OCI-LY1 (cell line): ENCODE data around the gene ZCCHC14.

Experiments
- EZH2 ChIP-seq: fragments of 200-600 bp; sonication (generic), shearing (Covaris generic); IDR thresholded peaks from 2 replicates; pipeline ENCODE4 v1.8.0; 2017; ENCODE audit warnings: borderline replicate concordance, mixed run types, mild to moderate bottlenecking, antibody characterized with exemption, low read length, moderate library complexity, mixed read lengths
- TF ChIP-seq, protein P1 (sequence below): fragments of 200-600 bp; sonication (generic), shearing (Covaris generic); IDR thresholded peaks from 2 replicates; pipeline ENCODE4 v1.5.1; 2017; ENCODE audit warnings: mild to moderate bottlenecking, antibody characterized with exemption, low read length, moderate library complexity, mixed read lengths

DNA sequence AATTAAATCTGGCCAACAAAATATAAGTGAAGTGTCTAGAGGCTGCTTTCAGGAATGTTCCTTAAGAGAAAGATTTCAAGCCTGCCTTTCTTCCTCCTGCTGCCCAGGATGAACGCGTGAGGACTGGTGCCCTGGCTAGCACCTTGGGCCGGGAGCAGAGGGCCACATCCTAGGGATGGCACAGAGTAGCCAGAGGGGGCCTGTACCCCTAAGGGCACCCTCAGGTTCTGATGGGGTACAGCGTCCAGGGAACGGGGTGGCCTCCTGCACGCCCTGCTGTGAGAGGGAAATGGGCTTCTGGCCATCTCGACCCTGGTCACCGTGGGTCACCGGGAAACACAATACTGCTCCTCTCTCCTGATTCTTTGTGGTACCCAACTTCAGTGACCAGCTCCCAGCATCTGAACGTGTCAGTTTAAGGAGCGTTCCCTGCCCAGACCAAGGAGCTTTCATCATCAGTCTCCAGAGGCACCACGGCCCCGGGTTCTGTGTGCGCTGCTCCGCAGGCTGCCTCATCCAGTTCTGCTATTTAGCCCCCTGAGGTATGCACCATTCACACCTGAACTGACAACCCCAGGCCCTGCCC lies 60.4 kb downstream of the ZCCHC14 start:
- TF ChIP-seq, protein P1, sequence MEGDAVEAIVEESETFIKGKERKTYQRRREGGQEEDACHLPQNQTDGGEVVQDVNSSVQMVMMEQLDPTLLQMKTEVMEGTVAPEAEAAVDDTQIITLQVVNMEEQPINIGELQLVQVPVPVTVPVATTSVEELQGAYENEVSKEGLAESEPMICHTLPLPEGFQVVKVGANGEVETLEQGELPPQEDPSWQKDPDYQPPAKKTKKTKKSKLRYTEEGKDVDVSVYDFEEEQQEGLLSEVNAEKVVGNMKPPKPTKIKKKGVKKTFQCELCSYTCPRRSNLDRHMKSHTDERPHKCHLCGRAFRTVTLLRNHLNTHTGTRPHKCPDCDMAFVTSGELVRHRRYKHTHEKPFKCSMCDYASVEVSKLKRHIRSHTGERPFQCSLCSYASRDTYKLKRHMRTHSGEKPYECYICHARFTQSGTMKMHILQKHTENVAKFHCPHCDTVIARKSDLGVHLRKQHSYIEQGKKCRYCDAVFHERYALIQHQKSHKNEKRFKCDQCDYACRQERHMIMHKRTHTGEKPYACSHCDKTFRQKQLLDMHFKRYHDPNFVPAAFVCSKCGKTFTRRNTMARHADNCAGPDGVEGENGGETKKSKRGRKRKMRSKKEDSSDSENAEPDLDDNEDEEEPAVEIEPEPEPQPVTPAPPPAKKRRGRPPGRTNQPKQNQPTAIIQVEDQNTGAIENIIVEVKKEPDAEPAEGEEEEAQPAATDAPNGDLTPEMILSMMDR, result no peak
- TF ChIP-seq EZH2, result no peak
